BLaER1 treated with 17β-estradiol and CSF1 and Interleukin-3, amounts not matched to agents 10 nM and 100 nM (cell line): ENCODE data around the gene HSD17B11.
"Not testable (repeated sequence)": the region's sequence is repeated elsewhere in the genome, so short reads cannot be mapped to it uniquely, and the experiment has no call there.

ENCODE experiments used
- H3K27ac ChIP-seq, 11 experiments: shearing (Covaris generic); formaldehyde crosslinking; 2 replicates each; pipeline ENCODE4 v1.8.1; 2022
- H3K27me3 ChIP-seq, 11 experiments: shearing (Covaris generic); formaldehyde crosslinking; 2 replicates each; pipeline ENCODE4 v1.8.1; 2022
- H3K36me3 ChIP-seq, 11 experiments: shearing (Covaris generic); formaldehyde crosslinking; 2 replicates each; pipeline ENCODE4 v1.8.1; 2022
- H3K4me1 ChIP-seq, 10 experiments: shearing (Covaris generic); formaldehyde crosslinking; 2 replicates each; pipeline ENCODE4 v1.8.1; 2022
- H3K4me2 ChIP-seq, 11 experiments: shearing (Covaris generic); formaldehyde crosslinking; 2 replicates each; pipeline ENCODE4 v1.8.1; 2022
- H3K4me3 ChIP-seq, 10 experiments: shearing (Covaris generic); formaldehyde crosslinking; 2 replicates each; pipeline ENCODE4 v1.8.1; 2022
- H3K9ac ChIP-seq, 11 experiments: shearing (Covaris generic); formaldehyde crosslinking; 2 replicates each; pipeline ENCODE4 v1.8.1; 2022
- H3K9me3 ChIP-seq, 11 experiments: shearing (Covaris generic); formaldehyde crosslinking; replicated peaks in 1 of 11; 2 replicates each; pipeline ENCODE4 v1.8.1; 2022
- H4K20me1 ChIP-seq, 11 experiments: shearing (Covaris generic); formaldehyde crosslinking; 2 replicates each; pipeline ENCODE4 v1.8.1; 2022
- Cebpa-rat ChIP-seq, 11 experiments: shearing (Covaris generic); IDR thresholded peaks; 2 replicates each; pipeline ENCODE4 v1.8.1; 2022

The HSD17B11 gene

DNA sequence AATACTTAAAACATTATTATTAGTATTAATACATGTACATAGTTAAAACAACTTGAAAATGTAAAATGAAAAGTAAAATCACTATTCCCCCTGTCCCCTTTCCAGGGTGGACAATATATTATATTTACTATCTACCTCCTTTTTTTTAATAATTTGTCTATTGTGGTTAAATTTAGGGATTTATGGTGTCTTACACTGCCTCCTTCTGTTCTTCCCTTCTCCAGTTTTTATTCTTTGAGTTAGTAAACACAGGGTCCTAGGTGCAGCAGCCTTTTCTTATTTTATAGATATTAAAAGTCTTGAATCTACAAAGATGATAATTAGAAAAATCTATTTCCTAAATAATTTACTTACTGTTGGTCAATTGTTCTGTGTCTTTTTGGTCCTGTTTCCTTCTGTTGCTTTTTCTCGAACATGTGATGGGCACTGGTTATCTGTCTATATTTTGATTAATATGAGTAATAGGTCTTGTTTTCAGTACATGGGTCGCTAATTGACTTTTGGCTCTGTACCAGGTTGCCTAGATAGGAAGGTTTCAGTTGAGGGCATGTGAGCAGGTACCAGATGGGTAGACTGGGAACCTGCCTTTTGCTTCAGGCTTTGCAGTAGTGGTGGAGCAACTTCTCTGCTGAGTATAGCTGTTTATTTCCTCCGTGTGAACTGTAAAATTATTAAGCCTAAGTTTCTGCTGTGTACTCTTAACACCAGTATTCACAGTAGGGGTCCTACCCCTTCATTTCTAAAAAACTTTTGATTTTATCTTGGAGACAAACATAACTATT, 32.5 kb upstream of the HSD17B11 start:
- Histone ChIP-seq H3K9me3 (peaks cover 0 to 5% (median 4%) of the 10 kb centered on the region in 11 experiments; a peak in 12 of 22 replicates), H3K27me3 (no peaks in the 10 kb centered on the region), H3K4me3 (peak overlapping the region; percentile 80 to 93 (median 83)), H3K4me1 (peaks cover 21 to 38% (median 25%) of the 10 kb centered on the region in 10 experiments), H3K4me2 (peak overlapping the region; percentile 79 to 97 (median 88)), H3K9ac (peak overlapping the region; percentile 84 to 91 (median 88)), H4K20me1 (peaks cover 0 to 1% (median 0%) of the 10 kb centered on the region in 11 experiments; a peak in 3 of 22 replicates), H3K36me3 (peaks cover 0 to 8% (median 0%) of the 10 kb centered on the region in 11 experiments; a peak in 3 of 22 replicates), H3K27ac (peak overlapping the region; percentile 81 to 91 (median 88); a peak in 21 of 22 replicates)
- TF ChIP-seq Cebpa-rat (IDR thresholded peaks at IDR 0.05) = no peak

DNA sequence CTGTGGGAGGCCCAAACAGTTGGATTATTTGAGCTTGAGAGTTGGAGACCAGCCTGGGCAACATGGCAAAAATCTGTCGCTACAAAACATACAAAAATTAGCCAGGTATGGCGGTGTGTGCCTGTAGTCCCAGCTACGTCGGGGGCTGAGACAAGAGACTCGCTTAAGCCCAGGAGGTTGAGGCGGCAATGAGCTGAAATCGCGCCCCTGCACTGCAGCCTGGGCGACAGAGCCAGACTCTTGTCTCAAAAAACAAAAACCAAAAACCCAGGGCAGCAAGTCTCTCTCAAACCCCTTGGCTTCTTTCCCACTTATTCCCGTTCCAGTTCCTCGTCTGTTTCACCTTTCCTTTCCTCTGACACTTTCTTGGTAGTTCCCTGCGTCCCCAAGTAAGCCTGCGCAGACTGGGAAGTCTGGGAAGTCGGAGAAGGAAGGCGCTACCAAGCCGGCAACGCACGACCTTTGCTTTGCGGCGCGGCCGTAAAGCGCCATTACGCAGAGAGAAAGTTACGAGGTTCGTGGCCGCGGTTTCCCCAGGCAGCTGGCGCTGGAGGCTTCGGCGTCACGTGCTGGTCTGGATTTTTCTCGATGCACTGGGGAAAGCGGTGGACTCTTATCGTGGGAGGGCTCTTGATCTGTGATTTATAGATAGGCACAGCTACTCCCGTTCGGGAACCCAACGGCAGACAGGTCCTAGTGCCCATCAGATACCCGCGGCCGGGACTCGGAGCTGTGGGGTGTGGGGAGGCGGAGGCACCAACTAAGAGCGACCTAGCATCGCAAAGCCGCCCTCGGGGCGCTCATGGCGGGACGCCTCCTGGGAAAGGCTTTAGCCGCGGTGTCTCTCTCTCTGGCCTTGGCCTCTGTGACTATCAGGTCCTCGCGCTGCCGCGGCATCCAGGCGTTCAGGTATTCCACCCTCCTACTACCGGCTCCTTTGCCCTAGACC, 31.4 kb upstream of the HSD17B11 start, which contains the start of gene NUDT9:
NUDT9 (plus strand) TSS at position 470 of the 949 bp plus-strand sequence; CDS start at position 803, 333 bp downstream.
- no peak for TF ChIP-seq Cebpa-rat (IDR thresholded peaks at IDR 0.05)
- Histone ChIP-seq H3K27me3 (no peaks in the 10 kb centered on the region), H3K36me3 (peaks cover 0 to 8% (median 0%) of the 10 kb centered on the region in 11 experiments; a peak in 3 of 22 replicates), H3K9ac (peak within 1 kb of the TSS; percentile 84 to 91 (median 88)), H3K9me3 (peaks cover 6 to 17% (median 11%) of the 10 kb centered on the region in 11 experiments; a peak in 19 of 22 replicates), H3K4me2 (peak within 1 kb of the TSS; percentile 79 to 97 (median 88)), H3K27ac (peak within 1 kb of the TSS; percentile 81 to 91 (median 88)), H3K4me1 (peaks cover 21 to 37% (median 25%) of the 10 kb centered on the region in 10 experiments), H4K20me1 (no peaks in the 10 kb centered on the region; a peak in 3 of 22 replicates), H3K4me3 (peak within 1 kb of the TSS; percentile 80 to 93 (median 83))

- Histone ChIP-seq H4K20me1 (no peaks in the 10 kb centered on the region; a peak in 1 of 22 replicates), H3K27me3 (no peaks in the 10 kb centered on the region), H3K27ac (no peak overlapping the region), H3K9me3 (peaks cover 6 to 19% (median 11%) of the 10 kb centered on the region in 11 experiments; a peak in 19 of 22 replicates), H3K4me2 (no peak overlapping the region), H3K9ac (no peak overlapping the region), H3K4me3 (no peak overlapping the region), H3K36me3 (no peaks in the 10 kb centered on the region), H3K4me1 (peaks cover 21 to 29% (median 24%) of the 10 kb centered on the region in 10 experiments)
- TF ChIP-seq Cebpa-rat (IDR thresholded peaks at IDR 0.05) = no peak
Measured at GRCh38 chr4:87420276-87420830, 29.4 kb upstream of the HSD17B11 start.

DNA sequence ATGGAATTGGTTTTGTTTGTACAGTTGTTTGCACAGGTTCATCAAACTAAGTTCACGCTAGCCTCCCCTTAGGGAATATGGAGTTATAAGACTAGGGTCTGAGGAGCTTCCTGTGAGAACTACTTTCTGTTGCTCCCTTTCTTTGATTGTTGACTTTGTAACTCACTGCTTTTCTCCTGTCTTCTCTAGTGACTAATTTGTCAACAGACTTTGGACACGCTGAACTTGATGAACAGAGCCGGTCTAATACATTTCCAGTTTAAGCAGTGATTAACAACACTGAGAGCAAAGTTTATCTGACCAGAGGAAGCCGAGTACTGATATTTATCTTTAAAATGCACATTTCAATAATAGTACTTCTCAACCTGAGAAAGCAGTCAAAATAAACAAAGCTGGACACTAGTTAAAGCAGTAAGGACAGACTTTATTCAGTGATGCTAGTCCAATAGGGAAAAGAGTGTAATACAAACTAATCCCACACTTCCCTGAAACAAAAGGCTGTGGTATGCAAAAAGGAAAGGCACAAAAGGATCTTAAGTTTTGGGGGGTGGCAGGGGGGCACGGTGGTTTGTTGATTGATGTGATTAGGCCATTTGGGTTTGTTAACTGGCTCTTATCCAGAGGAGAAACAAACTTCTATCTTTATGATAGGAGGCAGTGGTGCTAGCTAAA, 28.7 kb upstream of the HSD17B11 start:
- Histone ChIP-seq H3K36me3 (no peaks in the 10 kb centered on the region), H3K4me1 (peaks cover 20 to 24% (median 22%) of the 10 kb centered on the region in 10 experiments), H3K9ac (no peak overlapping the region), H4K20me1 (no peaks in the 10 kb centered on the region), H3K27me3 (no peaks in the 10 kb centered on the region), H3K27ac (no peak overlapping the region), H3K9me3 (peaks cover 6 to 19% (median 11%) of the 10 kb centered on the region in 11 experiments; a peak in 19 of 22 replicates), H3K4me3 (no peak overlapping the region), H3K4me2 (no peak overlapping the region)
- TF ChIP-seq Cebpa-rat (IDR thresholded peaks at IDR 0.05) = no peak

- H3K4me2 ChIP-seq, H3K9ac ChIP-seq, H3K36me3 ChIP-seq, H3K27ac ChIP-seq, H4K20me1 ChIP-seq, H3K27me3 ChIP-seq, H3K4me3 ChIP-seq: not testable (repeated sequence)
- H3K9me3 ChIP-seq = peaks cover 6 to 24% (median 11%) of the 10 kb centered on the region in 11 experiments; a peak in 19 of 22 replicates
- peaks cover 7 to 13% (median 9%) of the 10 kb centered on the region in 10 experiments for H3K4me1 ChIP-seq
Measured at GRCh38 chr4:87418410-87418809, 27.4 kb upstream of the HSD17B11 start.

GRCh38 chr4:87416965-87417364, 26.0 kb upstream of the HSD17B11 start:
- H3K4me2 ChIP-seq = no peak overlapping the region
- H3K27ac ChIP-seq = no peak overlapping the region
- H3K9ac ChIP-seq = no peak overlapping the region
- peaks cover 6 to 24% (median 11%) of the 10 kb centered on the region in 11 experiments; a peak in 19 of 22 replicates for H3K9me3 ChIP-seq
- H4K20me1 ChIP-seq = no peaks in the 10 kb centered on the region
- H3K36me3 ChIP-seq = no peaks in the 10 kb centered on the region
- H3K27me3 ChIP-seq = no peaks in the 10 kb centered on the region
- TF ChIP-seq Cebpa-rat (IDR thresholded peaks at IDR 0.05) = no peak
- peaks cover 6 to 9% (median 8%) of the 10 kb centered on the region in 10 experiments for H3K4me1 ChIP-seq
- H3K4me3 ChIP-seq = no peak overlapping the region

DNA sequence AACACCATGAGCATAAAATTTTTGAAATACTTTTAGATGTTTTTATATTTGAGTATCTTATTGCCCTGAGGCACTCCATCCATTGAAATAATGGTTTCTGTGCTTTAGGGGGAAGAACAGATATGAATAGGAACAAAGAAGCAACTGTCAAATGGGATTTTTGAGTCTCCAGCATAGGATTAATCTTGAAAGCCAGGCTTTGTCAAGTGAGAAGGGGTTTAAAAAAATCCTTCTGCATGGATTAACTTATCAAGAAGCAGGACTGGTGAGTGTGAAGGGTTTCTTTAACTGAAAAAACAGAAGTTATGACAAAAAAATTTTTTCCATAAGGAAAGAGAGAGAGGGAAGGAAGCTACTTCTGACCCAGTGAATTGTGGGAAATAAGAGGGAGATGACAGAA, 23.8 kb upstream of the HSD17B11 start:
- H3K4me1 ChIP-seq = no peaks in the 10 kb centered on the region
- no peak overlapping the region for H3K4me2 ChIP-seq
- no peaks in the 10 kb centered on the region for H4K20me1 ChIP-seq
- peaks cover 6 to 24% (median 11%) of the 10 kb centered on the region in 11 experiments; a peak in 19 of 22 replicates for H3K9me3 ChIP-seq
- H3K9ac ChIP-seq = no peak overlapping the region
- H3K27ac ChIP-seq = no peak overlapping the region
- H3K36me3 ChIP-seq = no peaks in the 10 kb centered on the region
- no peaks in the 10 kb centered on the region for H3K27me3 ChIP-seq
- no peak for TF ChIP-seq Cebpa-rat (IDR thresholded peaks at IDR 0.05)
- H3K4me3 ChIP-seq = no peak overlapping the region

DNA sequence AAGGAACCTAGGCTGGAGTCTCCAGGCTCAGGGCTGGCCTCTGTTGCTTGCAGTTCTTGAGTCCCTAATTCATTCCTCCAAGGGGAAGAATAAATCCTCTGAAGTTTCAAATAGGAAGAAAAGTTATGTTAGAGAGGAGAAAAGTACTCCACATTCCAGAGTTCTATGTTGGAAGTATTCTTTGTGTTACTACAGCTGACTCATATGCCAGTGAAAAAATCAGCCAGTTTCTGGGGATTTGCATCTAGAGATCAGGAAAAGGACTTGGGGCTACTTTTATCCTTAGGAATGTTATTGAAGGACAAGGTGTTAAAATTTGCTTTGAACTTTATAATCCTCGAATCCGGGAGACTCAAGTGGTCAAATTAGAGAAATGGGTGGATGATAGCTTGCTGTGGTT, 19.7 kb upstream of the HSD17B11 start:
- H3K27me3 ChIP-seq = no peaks in the 10 kb centered on the region
- peaks cover 0 to 8% (median 4%) of the 10 kb centered on the region in 11 experiments; a peak in 8 of 22 replicates for H3K9me3 ChIP-seq
- H3K27ac ChIP-seq = no peak overlapping the region
- no peaks in the 10 kb centered on the region for H4K20me1 ChIP-seq
- TF ChIP-seq Cebpa-rat (IDR thresholded peaks at IDR 0.05) = no peak
- H3K9ac ChIP-seq = no peak overlapping the region
- no peak overlapping the region for H3K4me2 ChIP-seq
- H3K4me1 ChIP-seq = peaks cover 0 to 13% (median 2%) of the 10 kb centered on the region in 10 experiments; a peak in 8 of 20 replicates
- H3K4me3 ChIP-seq = no peak overlapping the region
- H3K36me3 ChIP-seq = no peaks in the 10 kb centered on the region
